Measurements from ENCODE around the gene OXER1. TPM values are rescaled to one million over a fixed set of nuclear protein-coding genes. Genes with fewer than 3 reads are reported as not detected.

The OXER1 gene
- total and polyA plus RNA-seq, 8 donors, result 2.0 to 12.5 (median 4.1) TPM

DNA sequence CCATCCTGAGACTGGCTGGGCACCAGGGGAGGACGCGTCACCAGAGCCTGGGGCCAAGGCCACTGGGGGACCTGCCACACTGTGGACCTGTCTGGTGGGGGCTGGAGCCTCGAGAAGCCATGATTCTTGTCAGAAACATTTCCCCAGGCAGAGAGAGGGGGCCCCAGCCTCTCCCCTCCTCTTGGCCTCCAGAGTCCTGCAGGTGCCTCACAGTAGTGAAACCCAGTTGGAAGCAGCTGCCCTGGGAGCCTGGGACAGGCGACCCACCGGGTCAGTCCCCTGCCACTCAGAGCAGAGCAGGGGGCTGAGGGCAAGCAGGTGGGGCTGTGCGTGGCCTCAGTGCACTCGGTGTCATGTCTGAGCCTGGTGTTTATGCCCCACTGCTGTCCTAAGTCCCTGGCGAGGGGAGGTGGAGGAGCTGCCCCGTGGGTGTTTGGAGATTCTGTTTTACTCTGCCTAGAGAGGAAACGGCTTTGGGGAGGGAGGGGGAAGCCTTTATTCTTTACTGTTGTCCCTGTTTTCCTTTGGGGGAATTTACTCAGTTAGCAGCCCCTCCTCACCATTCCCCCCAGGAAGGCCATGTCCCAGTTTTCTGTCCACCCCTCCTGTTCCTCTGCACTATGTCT lies 7.7 kb downstream of the OXER1 start:
- no peaks in the 10 kb centered on the region for H3K27me3 ChIP-seq
- 84 to 88% methylated on average over 9 to 10 of the region's 10 CpGs for WGBS, 2 donors
- ATAC-seq (no peak), DNase-seq (no peak), FAIRE-seq (no peak)
- no peaks in the 10 kb centered on the region for H3K9me3 ChIP-seq
- TF ChIP-seq, protein P1, sequence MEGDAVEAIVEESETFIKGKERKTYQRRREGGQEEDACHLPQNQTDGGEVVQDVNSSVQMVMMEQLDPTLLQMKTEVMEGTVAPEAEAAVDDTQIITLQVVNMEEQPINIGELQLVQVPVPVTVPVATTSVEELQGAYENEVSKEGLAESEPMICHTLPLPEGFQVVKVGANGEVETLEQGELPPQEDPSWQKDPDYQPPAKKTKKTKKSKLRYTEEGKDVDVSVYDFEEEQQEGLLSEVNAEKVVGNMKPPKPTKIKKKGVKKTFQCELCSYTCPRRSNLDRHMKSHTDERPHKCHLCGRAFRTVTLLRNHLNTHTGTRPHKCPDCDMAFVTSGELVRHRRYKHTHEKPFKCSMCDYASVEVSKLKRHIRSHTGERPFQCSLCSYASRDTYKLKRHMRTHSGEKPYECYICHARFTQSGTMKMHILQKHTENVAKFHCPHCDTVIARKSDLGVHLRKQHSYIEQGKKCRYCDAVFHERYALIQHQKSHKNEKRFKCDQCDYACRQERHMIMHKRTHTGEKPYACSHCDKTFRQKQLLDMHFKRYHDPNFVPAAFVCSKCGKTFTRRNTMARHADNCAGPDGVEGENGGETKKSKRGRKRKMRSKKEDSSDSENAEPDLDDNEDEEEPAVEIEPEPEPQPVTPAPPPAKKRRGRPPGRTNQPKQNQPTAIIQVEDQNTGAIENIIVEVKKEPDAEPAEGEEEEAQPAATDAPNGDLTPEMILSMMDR (IDR thresholded peaks at IDR 0.05), result no peak
- intact Hi-C loops (cut with DNase I), result no loop called here
- no peaks in the 10 kb centered on the region for H3K36me3 ChIP-seq
- H3K4me1 ChIP-seq, result peaks cover 10 to 25% (median 21%) of the 10 kb centered on the region in 3 donors
- H3K4me3 ChIP-seq, result no peak overlapping the region
- peak overlapping the region in 1 of 4 donors; percentile 39 for H3K27ac ChIP-seq

DNA sequence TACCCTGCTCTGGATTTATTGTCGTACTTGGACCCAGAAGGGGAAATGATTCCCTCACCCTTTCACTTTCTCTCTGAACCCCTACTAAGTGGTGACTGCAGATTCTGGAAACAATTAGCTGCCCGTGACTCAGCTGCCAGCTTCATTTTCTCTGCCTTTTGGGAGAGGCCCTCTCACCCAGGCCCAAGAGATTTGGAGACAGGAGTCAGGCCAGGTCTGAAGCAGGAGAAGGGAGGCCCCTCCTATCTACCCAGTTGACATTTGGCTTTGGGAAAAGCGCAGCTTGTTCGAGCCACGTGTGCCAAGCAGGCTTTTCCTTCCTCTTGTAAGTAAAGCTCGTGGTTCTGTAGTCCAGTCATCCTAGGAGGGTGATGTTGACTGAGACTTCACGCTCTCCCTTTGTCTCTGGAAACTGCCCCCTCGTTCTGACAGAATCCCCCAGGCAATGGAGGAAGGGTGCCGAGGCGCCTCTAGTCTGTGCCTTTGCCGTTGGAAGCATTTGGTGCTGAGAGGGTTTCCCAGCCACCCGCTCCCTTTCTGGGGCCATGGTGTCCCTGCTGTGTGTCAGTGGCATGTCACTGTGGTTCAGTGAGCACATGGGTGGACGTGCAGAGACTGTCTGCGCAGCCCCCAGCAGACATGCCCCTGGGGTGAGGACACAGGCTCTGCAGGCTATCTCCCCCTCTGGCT lies 8.6 kb downstream of the OXER1 start:
- intact Hi-C loops (cut with DNase I), result no loop called here
- no peaks in the 10 kb centered on the region for H3K9me3 ChIP-seq
- TF ChIP-seq, protein P1 (IDR thresholded peaks at IDR 0.05), result no peak
- peaks cover 10 to 25% (median 21%) of the 10 kb centered on the region in 3 donors for H3K4me1 ChIP-seq
- peak in 4 of 6 donors; percentile 66 to 76 (median 70) for DNase-seq
- no peaks in the 10 kb centered on the region for H3K36me3 ChIP-seq
- H3K27ac ChIP-seq, result peak overlapping the region; percentile 6 to 50 (median 23)
- peak; percentile 80 to 87 (median 84) for ATAC-seq
- H3K27me3 ChIP-seq, result no peaks in the 10 kb centered on the region
- 53 to 62% methylated on average over 14 of the region's 14 CpGs for WGBS, 2 donors
- FAIRE-seq, result no peak
- no peak overlapping the region for H3K4me3 ChIP-seq

DNA sequence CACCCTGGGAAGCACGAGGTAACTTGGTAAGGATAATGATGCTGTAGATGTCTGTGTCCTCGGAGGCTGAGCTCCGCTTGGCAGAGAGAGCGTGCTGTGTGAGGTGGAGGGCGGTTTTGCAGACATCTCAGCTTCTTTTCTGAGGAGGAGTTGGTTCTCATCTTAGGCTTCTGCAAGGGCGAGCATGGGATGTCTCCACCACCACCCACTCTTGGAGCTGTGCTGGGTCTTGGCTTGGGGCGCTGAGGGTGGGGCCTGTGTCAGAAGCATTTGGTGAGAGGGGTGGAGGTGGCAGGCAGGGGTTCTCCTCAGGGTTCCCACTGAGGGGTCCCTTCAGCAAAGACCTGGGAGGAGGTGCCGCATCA lies 9.2 kb downstream of the OXER1 start:
- H3K27ac ChIP-seq, result peak overlapping the region; percentile 6 to 50 (median 23)
- no peaks in the 10 kb centered on the region for H3K9me3 ChIP-seq
- H3K4me1 ChIP-seq, result peaks cover 10 to 25% (median 21%) of the 10 kb centered on the region in 3 donors
- no peak overlapping the region for H3K4me3 ChIP-seq
- H3K36me3 ChIP-seq, result no peaks in the 10 kb centered on the region
- peak in 1 of 4 donors; percentile 8 for ATAC-seq
- TF ChIP-seq, protein P1 (IDR thresholded peaks at IDR 0.05), result no peak
- WGBS, 2 donors, result 80 to 83% methylated on average over 8 of the region's 8 CpGs
- no peak for FAIRE-seq
- H3K27me3 ChIP-seq, result no peaks in the 10 kb centered on the region
- intact Hi-C loops (cut with DNase I), result no loop called here
- DNase-seq, result no peak

DNA sequence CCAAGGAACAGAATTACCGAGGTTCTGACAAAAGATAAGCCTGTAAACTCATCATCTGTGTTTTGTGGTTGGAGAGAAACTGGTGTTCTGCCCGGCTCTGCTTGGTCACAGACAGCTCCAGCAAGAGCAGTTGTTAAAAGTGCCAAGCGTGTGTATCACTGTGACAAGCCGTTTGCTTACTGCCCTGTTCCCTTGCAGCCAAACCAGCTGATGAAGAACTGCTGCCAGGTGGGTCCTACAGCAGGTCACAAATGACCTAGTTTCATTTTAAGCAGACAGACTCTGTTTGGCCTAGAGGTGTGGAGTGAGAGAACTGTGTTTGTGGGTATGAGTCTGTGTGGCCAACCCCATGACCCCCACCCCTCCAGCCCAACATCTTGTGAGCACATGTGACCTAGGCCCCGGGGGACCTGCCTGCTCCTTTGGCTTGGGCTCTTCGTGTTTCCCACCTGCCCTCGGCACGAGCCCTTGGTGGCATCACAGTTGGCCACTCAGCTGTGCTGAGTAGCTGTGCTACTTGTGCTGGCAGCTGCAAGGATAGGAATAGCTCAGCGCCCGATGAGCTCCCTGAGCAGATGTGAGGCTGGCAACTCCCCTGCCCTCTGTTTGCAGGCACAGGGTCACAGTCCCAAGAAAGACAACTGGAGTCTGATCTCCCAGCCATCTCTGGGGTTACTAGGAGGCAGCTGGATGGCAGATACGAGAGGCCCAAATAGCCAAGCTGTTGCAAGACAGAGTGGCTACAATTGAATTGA lies 9.7 kb downstream of the OXER1 start:
- H3K4me3 ChIP-seq, result no peak overlapping the region
- ATAC-seq (peak; percentile 61 to 75 (median 72)), FAIRE-seq (no peak), DNase-seq (peak in 4 of 6 donors; percentile 55 to 72 (median 60))
- peaks cover 10 to 25% (median 21%) of the 10 kb centered on the region in 3 donors for H3K4me1 ChIP-seq
- 44 to 48% methylated on average over 11 of the region's 11 CpGs for WGBS, 2 donors
- H3K27me3 ChIP-seq, result no peaks in the 10 kb centered on the region
- H3K9me3 ChIP-seq, result no peaks in the 10 kb centered on the region
- H3K27ac ChIP-seq, result peak overlapping the region; percentile 6 to 50 (median 23)
- no peaks in the 10 kb centered on the region for H3K36me3 ChIP-seq
- TF ChIP-seq, protein P1 (IDR thresholded peaks at IDR 0.05), result no peak
- intact Hi-C loops (cut with DNase I), result no loop called here
